Measurements from ENCODE around the gene MAP1LC3B2. TPM values are rescaled to one million over a fixed set of nuclear protein-coding genes. Genes with fewer than 3 reads are reported as not detected.

Gene MAP1LC3B2
- total and polyA plus RNA-seq, 2 donors from 2014 or later, result 2.1 to 4.5 TPM

- H3K9me3 ChIP-seq (ENCODE audit: control insufficient read depth in 2 of 3, insufficient read depth in 1 of 3, low read length in 3 of 3), result no peaks in the 10 kb centered on the region
- H3K27me3 ChIP-seq (ENCODE audit: control insufficient read depth, insufficient read depth, low read length), result no peaks in the 10 kb centered on the region
- H3K9ac ChIP-seq (ENCODE audit: low read length in 3 of 3), result no peak overlapping the region
- H3K27ac ChIP-seq (ENCODE audit: low read depth in 2 of 2, low read length in 2 of 2), result no peak overlapping the region
- intact Hi-C loops (cut with DNase I), result no loop called here
- TF ChIP-seq CTCF (IDR thresholded peaks at IDR 0.05; ENCODE audit: borderline replicate concordance, extremely low read depth, insufficient read depth), result no peak
- H3K36me3 ChIP-seq (ENCODE audit: control insufficient read depth in 2 of 3, insufficient read depth in 3 of 3, low read length in 3 of 3), result no peaks in the 10 kb centered on the region
- no peak overlapping the region for H3K4me3 ChIP-seq (ENCODE audit: low read length in 3 of 3)
- DNase-seq (no peak), FAIRE-seq (no peak)
- H3K4me1 ChIP-seq (ENCODE audit: control insufficient read depth in 2 of 3, insufficient read depth in 2 of 3, low read depth in 1 of 3, low read length in 3 of 3), result no peaks in the 10 kb centered on the region
Observed at GRCh38 chr12:116612436-116612835, 53.3 kb downstream of the MAP1LC3B2 start.

- Histone ChIP-seq H3K4me3 (ENCODE audit: low read length in 3 of 3) (no peak overlapping the region), H3K36me3 (ENCODE audit: control insufficient read depth in 2 of 3, insufficient read depth in 3 of 3, low read length in 3 of 3) (no peaks in the 10 kb centered on the region), H3K4me1 (ENCODE audit: control insufficient read depth in 2 of 3, insufficient read depth in 2 of 3, low read depth in 1 of 3, low read length in 3 of 3) (no peaks in the 10 kb centered on the region), H3K9ac (ENCODE audit: low read length in 3 of 3) (no peak overlapping the region), H3K27me3 (ENCODE audit: control insufficient read depth, insufficient read depth, low read length) (no peaks in the 10 kb centered on the region), H3K27ac (ENCODE audit: low read depth in 2 of 2, low read length in 2 of 2) (no peak overlapping the region), H3K9me3 (ENCODE audit: control insufficient read depth in 2 of 3, insufficient read depth in 1 of 3, low read length in 3 of 3) (no peaks in the 10 kb centered on the region)
- no peak for DNase-seq
- FAIRE-seq, result no peak
- intact Hi-C loops (cut with DNase I), result no loop called here
- TF ChIP-seq CTCF (IDR thresholded peaks at IDR 0.05; ENCODE audit: borderline replicate concordance, extremely low read depth, insufficient read depth), result no peak
Observed at GRCh38 chr12:116613256-116613655, 54.1 kb downstream of the MAP1LC3B2 start.

GRCh38 chr12:116614194-116614915 lies 55.2 kb downstream of the MAP1LC3B2 start:
- Histone ChIP-seq H3K4me3 (ENCODE audit: low read length in 3 of 3) (no peak overlapping the region), H3K9me3 (ENCODE audit: control insufficient read depth in 2 of 3, insufficient read depth in 1 of 3, low read length in 3 of 3) (no peaks in the 10 kb centered on the region), H3K36me3 (ENCODE audit: control insufficient read depth in 2 of 3, insufficient read depth in 3 of 3, low read length in 3 of 3) (no peaks in the 10 kb centered on the region), H3K4me1 (ENCODE audit: control insufficient read depth in 2 of 3, insufficient read depth in 2 of 3, low read depth in 1 of 3, low read length in 3 of 3) (no peaks in the 10 kb centered on the region), H3K9ac (ENCODE audit: low read length in 3 of 3) (no peak overlapping the region), H3K27me3 (ENCODE audit: control insufficient read depth, insufficient read depth, low read length) (no peaks in the 10 kb centered on the region), H3K27ac (ENCODE audit: low read depth in 2 of 2, low read length in 2 of 2) (no peak overlapping the region)
- FAIRE-seq (no peak), DNase-seq (peak in 1 of 5 donors; percentile 27)
- intact Hi-C loops (cut with DNase I), result no loop called here
- TF ChIP-seq CTCF (IDR thresholded peaks at IDR 0.05; ENCODE audit: borderline replicate concordance, extremely low read depth, insufficient read depth), result no peak

All from kidney (tissue), 14 donors.